Measurements from ENCODE around the gene MTRR.

MTRR gene

GRCh38 chr5:7875151-7875550, 6.2 kb downstream of the MTRR start:
- 92% methylated on average over 4 of the region's 4 CpGs for WGBS (ENCODE audit: insufficient coverage)
- POLR2A ChIA-PET: no interaction called here
- Histone ChIP-seq H3K27me3 (replicated peaks in 2 of 5; ENCODE audit: control insufficient read depth in 4 of 5, insufficient read depth in 5 of 5, low read length in 4 of 5) (no peaks in the 10 kb centered on the region), H3K9me3 (ENCODE audit: control extremely low read depth in 1 of 5, control insufficient read depth in 4 of 5, insufficient read depth in 2 of 5, low read depth in 1 of 5, low read length in 4 of 5) (no peaks in the 10 kb centered on the region), H3K27ac (ENCODE audit: insufficient read depth in 1 of 2, low read depth in 1 of 2, low read length in 2 of 2, poor library complexity in 1 of 2, severe bottlenecking in 2 of 2) (no peak overlapping the region), H3K4me3 (ENCODE audit: control insufficient read depth in 1 of 7, extremely low read depth in 1 of 7, insufficient read depth in 4 of 7, low read depth in 2 of 7, low read length in 6 of 7) (no peak overlapping the region), H3K4me1 (ENCODE audit: control extremely low read depth in 1 of 4, control insufficient read depth in 4 of 4, insufficient read depth in 4 of 4, low read length in 3 of 4) (peaks cover 1 to 7% (median 4%) of the 10 kb centered on the region in 4 experiments), H3K36me3 (ENCODE audit: control insufficient read depth in 4 of 4, insufficient read depth in 4 of 4, low read length in 3 of 4) (peaks cover 25 to 81% (median 50%) of the 10 kb centered on the region in 4 experiments)
- CTCF ChIA-PET: interaction anchor here (1.0 to 6.2 kb wide), 2 partner anchors 11 to 61 kb away, joined by 3 to 37 read pairs; no protein-coding TSS in a partner anchor
- no peak for DNase-seq

GRCh38 chr5:7876867-7877266, 7.9 kb downstream of the MTRR start:
- no peak for DNase-seq
- Histone ChIP-seq H3K4me1 (ENCODE audit: control extremely low read depth in 1 of 4, control insufficient read depth in 4 of 4, insufficient read depth in 4 of 4, low read length in 3 of 4) (no peaks in the 10 kb centered on the region), H3K36me3 (ENCODE audit: control insufficient read depth in 4 of 4, insufficient read depth in 4 of 4, low read length in 3 of 4) (peaks cover 23 to 91% (median 64%) of the 10 kb centered on the region in 4 experiments), H3K4me3 (ENCODE audit: control insufficient read depth in 1 of 7, extremely low read depth in 1 of 7, insufficient read depth in 4 of 7, low read depth in 2 of 7, low read length in 6 of 7) (no peak overlapping the region), H3K27ac (ENCODE audit: insufficient read depth in 1 of 2, low read depth in 1 of 2, low read length in 2 of 2, poor library complexity in 1 of 2, severe bottlenecking in 2 of 2) (no peak overlapping the region), H3K9me3 (ENCODE audit: control extremely low read depth in 1 of 5, control insufficient read depth in 4 of 5, insufficient read depth in 2 of 5, low read depth in 1 of 5, low read length in 4 of 5) (no peaks in the 10 kb centered on the region), H3K27me3 (replicated peaks in 2 of 5; ENCODE audit: control insufficient read depth in 4 of 5, insufficient read depth in 5 of 5, low read length in 4 of 5) (no peaks in the 10 kb centered on the region)
- CTCF ChIA-PET: interaction anchor here (6.2 kb wide), 1 partner anchor 9 kb away, joined by 37 read pairs; no protein-coding TSS in a partner anchor
- 100% methylated on average over 1 of the region's 3 CpGs for WGBS (ENCODE audit: insufficient coverage)
- POLR2A ChIA-PET: interaction anchor here (1.0 kb wide), 1 partner anchor 10 kb away, joined by 3 read pairs; no protein-coding TSS in a partner anchor

GRCh38 chr5:7877851-7878250, 8.9 kb downstream of the MTRR start:
- no peaks in the 10 kb centered on the region for H3K27me3 ChIP-seq (replicated peaks in 2 of 5; ENCODE audit: control insufficient read depth in 4 of 5, insufficient read depth in 5 of 5, low read length in 4 of 5)
- peaks cover 24 to 94% (median 70%) of the 10 kb centered on the region in 4 experiments for H3K36me3 ChIP-seq (ENCODE audit: control insufficient read depth in 4 of 4, insufficient read depth in 4 of 4, low read length in 3 of 4)
- H3K4me3 ChIP-seq (ENCODE audit: control insufficient read depth in 1 of 7, extremely low read depth in 1 of 7, insufficient read depth in 4 of 7, low read depth in 2 of 7, low read length in 6 of 7): no peak overlapping the region
- H3K4me1 ChIP-seq (ENCODE audit: control extremely low read depth in 1 of 4, control insufficient read depth in 4 of 4, insufficient read depth in 4 of 4, low read length in 3 of 4): no peaks in the 10 kb centered on the region
- CTCF ChIA-PET: interaction anchor here (1.0 to 1.6 kb wide), 2 partner anchors 9 kb away, joined by 3 to 4 read pairs; partner anchors contain the start of genes FASTKD3 and MTRR
- H3K9me3 ChIP-seq (ENCODE audit: control extremely low read depth in 1 of 5, control insufficient read depth in 4 of 5, insufficient read depth in 2 of 5, low read depth in 1 of 5, low read length in 4 of 5): no peaks in the 10 kb centered on the region
- no peak for DNase-seq
- no peak overlapping the region for H3K27ac ChIP-seq (ENCODE audit: insufficient read depth in 1 of 2, low read depth in 1 of 2, low read length in 2 of 2, poor library complexity in 1 of 2, severe bottlenecking in 2 of 2)
- POLR2A ChIA-PET: no interaction called here
- WGBS (ENCODE audit: insufficient coverage): 96% methylated on average over 8 of the region's 9 CpGs

- Histone ChIP-seq H3K4me1 (ENCODE audit: control extremely low read depth in 1 of 4, control insufficient read depth in 4 of 4, insufficient read depth in 4 of 4, low read length in 3 of 4) (no peaks in the 10 kb centered on the region), H3K9me3 (ENCODE audit: control extremely low read depth in 1 of 5, control insufficient read depth in 4 of 5, insufficient read depth in 2 of 5, low read depth in 1 of 5, low read length in 4 of 5) (no peaks in the 10 kb centered on the region), H3K27ac (ENCODE audit: insufficient read depth in 1 of 2, low read depth in 1 of 2, low read length in 2 of 2, poor library complexity in 1 of 2, severe bottlenecking in 2 of 2) (no peak overlapping the region), H3K4me3 (ENCODE audit: control insufficient read depth in 1 of 7, extremely low read depth in 1 of 7, insufficient read depth in 4 of 7, low read depth in 2 of 7, low read length in 6 of 7) (no peak overlapping the region), H3K27me3 (replicated peaks in 2 of 5; ENCODE audit: control insufficient read depth in 4 of 5, insufficient read depth in 5 of 5, low read length in 4 of 5) (no peaks in the 10 kb centered on the region), H3K36me3 (ENCODE audit: control insufficient read depth in 4 of 4, insufficient read depth in 4 of 4, low read length in 3 of 4) (peaks cover 24 to 94% (median 72%) of the 10 kb centered on the region in 4 experiments)
- ChIA-PET POLR2A (interaction anchor here (0.6 kb wide), 1 partner anchor 144 kb away, joined by 4 read pairs; no protein-coding TSS in a partner anchor), CTCF (interaction anchor here (1.0 to 1.6 kb wide), 2 partner anchors 9 kb away, joined by 3 to 4 read pairs; partner anchors contain the start of genes FASTKD3 and MTRR)
- peak in 2 of 3 donors; percentile 10 to 12 for DNase-seq
Measured at GRCh38 chr5:7878381-7878873, 9.5 kb downstream of the MTRR start.

- CTCF ChIA-PET: interaction anchor here (1.0 to 1.5 kb wide), 2 partner anchors 11 to 15 kb away, joined by 3 read pairs; no protein-coding TSS in a partner anchor
Measured at GRCh38 chr5:7881091-7881490, 12.1 kb downstream of the MTRR start.

GRCh38 chr5:7881816-7882215, 12.9 kb downstream of the MTRR start:
- Histone ChIP-seq H3K36me3 (ENCODE audit: control insufficient read depth in 4 of 4, insufficient read depth in 4 of 4, low read length in 3 of 4) (peaks cover 18 to 93% (median 73%) of the 10 kb centered on the region in 4 experiments), H3K4me3 (ENCODE audit: control insufficient read depth in 1 of 7, extremely low read depth in 1 of 7, insufficient read depth in 4 of 7, low read depth in 2 of 7, low read length in 6 of 7) (no peak overlapping the region), H3K4me1 (ENCODE audit: control extremely low read depth in 1 of 4, control insufficient read depth in 4 of 4, insufficient read depth in 4 of 4, low read length in 3 of 4) (no peaks in the 10 kb centered on the region), H3K27ac (ENCODE audit: insufficient read depth in 1 of 2, low read depth in 1 of 2, low read length in 2 of 2, poor library complexity in 1 of 2, severe bottlenecking in 2 of 2) (no peak overlapping the region), H3K27me3 (replicated peaks in 2 of 5; ENCODE audit: control insufficient read depth in 4 of 5, insufficient read depth in 5 of 5, low read length in 4 of 5) (no peaks in the 10 kb centered on the region), H3K9me3 (ENCODE audit: control extremely low read depth in 1 of 5, control insufficient read depth in 4 of 5, insufficient read depth in 2 of 5, low read depth in 1 of 5, low read length in 4 of 5) (no peaks in the 10 kb centered on the region)
- ChIA-PET CTCF (interaction anchor here (1.1 kb wide), 1 partner anchor 8 kb away, joined by 3 read pairs; no protein-coding TSS in a partner anchor), POLR2A (no interaction called here)
- WGBS (ENCODE audit: insufficient coverage): 90% methylated on average over 2 of the region's 2 CpGs
- DNase-seq: no peak

More at GRCh38 chr5:7881091-7881490, 12.1 kb downstream of the MTRR start:
- Histone ChIP-seq H3K4me1 (ENCODE audit: control extremely low read depth in 1 of 4, control insufficient read depth in 4 of 4, insufficient read depth in 4 of 4, low read length in 3 of 4) (no peaks in the 10 kb centered on the region), H3K27ac (ENCODE audit: insufficient read depth in 1 of 2, low read depth in 1 of 2, low read length in 2 of 2, poor library complexity in 1 of 2, severe bottlenecking in 2 of 2) (no peak overlapping the region), H3K36me3 (ENCODE audit: control insufficient read depth in 4 of 4, insufficient read depth in 4 of 4, low read length in 3 of 4) (peaks cover 22 to 93% (median 75%) of the 10 kb centered on the region in 4 experiments), H3K4me3 (ENCODE audit: control insufficient read depth in 1 of 7, extremely low read depth in 1 of 7, insufficient read depth in 4 of 7, low read depth in 2 of 7, low read length in 6 of 7) (no peak overlapping the region), H3K9me3 (ENCODE audit: control extremely low read depth in 1 of 5, control insufficient read depth in 4 of 5, insufficient read depth in 2 of 5, low read depth in 1 of 5, low read length in 4 of 5) (no peaks in the 10 kb centered on the region), H3K27me3 (replicated peaks in 2 of 5; ENCODE audit: control insufficient read depth in 4 of 5, insufficient read depth in 5 of 5, low read length in 4 of 5) (no peaks in the 10 kb centered on the region)
- 93% methylated on average over 2 of the region's 4 CpGs for WGBS (ENCODE audit: insufficient coverage)
- DNase-seq: no peak
- POLR2A ChIA-PET: no interaction called here

GRCh38 chr5:7882926-7883325, 14.0 kb downstream of the MTRR start:
- no peaks in the 10 kb centered on the region for H3K4me1 ChIP-seq (ENCODE audit: control extremely low read depth in 1 of 4, control insufficient read depth in 4 of 4, insufficient read depth in 4 of 4, low read length in 3 of 4)
- H3K9me3 ChIP-seq (ENCODE audit: control extremely low read depth in 1 of 5, control insufficient read depth in 4 of 5, insufficient read depth in 2 of 5, low read depth in 1 of 5, low read length in 4 of 5): no peaks in the 10 kb centered on the region
- POLR2A ChIA-PET: no interaction called here
- WGBS (ENCODE audit: insufficient coverage): 100% methylated on average over 3 of the region's 4 CpGs
- H3K27me3 ChIP-seq (replicated peaks in 2 of 5; ENCODE audit: control insufficient read depth in 4 of 5, insufficient read depth in 5 of 5, low read length in 4 of 5): no peaks in the 10 kb centered on the region
- no peak overlapping the region for H3K4me3 ChIP-seq (ENCODE audit: control insufficient read depth in 1 of 7, extremely low read depth in 1 of 7, insufficient read depth in 4 of 7, low read depth in 2 of 7, low read length in 6 of 7)
- no peak overlapping the region for H3K27ac ChIP-seq (ENCODE audit: insufficient read depth in 1 of 2, low read depth in 1 of 2, low read length in 2 of 2, poor library complexity in 1 of 2, severe bottlenecking in 2 of 2)
- H3K36me3 ChIP-seq (ENCODE audit: control insufficient read depth in 4 of 4, insufficient read depth in 4 of 4, low read length in 3 of 4): peaks cover 17 to 88% (median 69%) of the 10 kb centered on the region in 4 experiments
- CTCF ChIA-PET: interaction anchor here (1.1 to 1.5 kb wide), 2 partner anchors 9 to 1324 kb away, joined by 3 read pairs; no protein-coding TSS in a partner anchor
- no peak for DNase-seq
